HEK293T (cell line): ENCODE data around the gene MMP17.

Experiments
- CTCF ChIA-PET: fragments of 350-600 bp; formaldehyde crosslinking; extraction: SDS; loops from one replicate; lab custom pipeline; 2021; ENCODE audit warnings: antibody characterized with exemption, inconsistent platforms; lab: Yijun Ruan, JAX
- POLR2A ChIA-PET: fragments of 350-600 bp; formaldehyde crosslinking; extraction: SDS; loops from one replicate; lab custom pipeline; 2020; ENCODE audit warnings: antibody characterized with exemption, inconsistent platforms; lab: Yijun Ruan, JAX
- DNase-seq: peaks from one replicate; pipeline ENCODE4 v3.0.0; 2012; ENCODE audit warnings: mixed read lengths; ENCODE audit errors: extremely low spot score
- ARNT ChIP-seq: fragments of 450-650 bp; IDR thresholded peaks from 2 replicates; pipeline ENCODE4 v1.6.1; 2017; ENCODE audit warnings: mild to moderate bottlenecking
- BHLHE40 ChIP-seq: fragments of 450-650 bp; IDR thresholded peaks from 2 replicates; pipeline ENCODE4 v1.6.1; 2016; ENCODE audit warnings: mild to moderate bottlenecking, moderate library complexity, borderline replicate concordance
- CTBP1 ChIP-seq: fragments of 450-650 bp; IDR thresholded peaks from 2 replicates; pipeline ENCODE4 v1.6.1; 2016; ENCODE audit warnings: borderline replicate concordance
- ELF4 ChIP-seq: fragments of 450-650 bp; IDR thresholded peaks from 2 replicates; pipeline ENCODE4 v1.6.1; 2017; ENCODE audit warnings: antibody characterized with exemption
- FOXA1 ChIP-seq: fragments of 450-650 bp; IDR thresholded peaks from 2 replicates; pipeline ENCODE4 v1.6.1; 2016; ENCODE audit warnings: mild to moderate bottlenecking
- FOXK2 ChIP-seq: fragments of 450-650 bp; IDR thresholded peaks from 2 replicates; pipeline ENCODE4 v1.6.1; 2016; ENCODE audit warnings: mild to moderate bottlenecking
- FOXM1 ChIP-seq: fragments of 450-650 bp; IDR thresholded peaks from 2 replicates; pipeline ENCODE4 v1.6.1; 2017; ENCODE audit warnings: mild to moderate bottlenecking, borderline replicate concordance
- HDGF ChIP-seq: fragments of 450-650 bp; IDR thresholded peaks from 2 replicates; pipeline ENCODE4 v1.6.1; 2017; ENCODE audit warnings: antibody characterized with exemption, borderline replicate concordance
- L3MBTL2 ChIP-seq: fragments of 450-650 bp; conservative IDR thresholded peaks from 2 replicates; pipeline ENCODE4 v1.6.1; 2016; ENCODE audit warnings: mild to moderate bottlenecking
- LEF1 ChIP-seq: fragments of 450-650 bp; IDR thresholded peaks from 2 replicates; pipeline ENCODE4 v1.6.1; 2017; ENCODE audit warnings: mild to moderate bottlenecking, borderline replicate concordance
- NFRKB ChIP-seq: fragments of 450-650 bp; IDR thresholded peaks from 2 replicates; pipeline ENCODE4 v1.6.1; 2016; ENCODE audit warnings: mild to moderate bottlenecking, moderate library complexity
- SP1 ChIP-seq: fragments of 450-650 bp; IDR thresholded peaks from 2 replicates; pipeline ENCODE4 v1.6.1; 2017
- SUZ12 ChIP-seq: fragments of 450-650 bp; IDR thresholded peaks from 2 replicates; pipeline ENCODE4 v1.6.1; 2016; ENCODE audit warnings: mild to moderate bottlenecking
- TARDBP ChIP-seq: fragments of 450-650 bp; IDR thresholded peaks from 2 replicates; pipeline ENCODE4 v1.6.1; 2016
- ZNF384 ChIP-seq: fragments of 450-650 bp; IDR thresholded peaks from 2 replicates; pipeline ENCODE4 v1.6.1; 2016
- TF ChIP-seq, protein P1 (sequence below): fragments of 450-650 bp; IDR thresholded peaks from 2 replicates; pipeline ENCODE4 v1.6.1; 2016

MMP17 gene

DNA sequence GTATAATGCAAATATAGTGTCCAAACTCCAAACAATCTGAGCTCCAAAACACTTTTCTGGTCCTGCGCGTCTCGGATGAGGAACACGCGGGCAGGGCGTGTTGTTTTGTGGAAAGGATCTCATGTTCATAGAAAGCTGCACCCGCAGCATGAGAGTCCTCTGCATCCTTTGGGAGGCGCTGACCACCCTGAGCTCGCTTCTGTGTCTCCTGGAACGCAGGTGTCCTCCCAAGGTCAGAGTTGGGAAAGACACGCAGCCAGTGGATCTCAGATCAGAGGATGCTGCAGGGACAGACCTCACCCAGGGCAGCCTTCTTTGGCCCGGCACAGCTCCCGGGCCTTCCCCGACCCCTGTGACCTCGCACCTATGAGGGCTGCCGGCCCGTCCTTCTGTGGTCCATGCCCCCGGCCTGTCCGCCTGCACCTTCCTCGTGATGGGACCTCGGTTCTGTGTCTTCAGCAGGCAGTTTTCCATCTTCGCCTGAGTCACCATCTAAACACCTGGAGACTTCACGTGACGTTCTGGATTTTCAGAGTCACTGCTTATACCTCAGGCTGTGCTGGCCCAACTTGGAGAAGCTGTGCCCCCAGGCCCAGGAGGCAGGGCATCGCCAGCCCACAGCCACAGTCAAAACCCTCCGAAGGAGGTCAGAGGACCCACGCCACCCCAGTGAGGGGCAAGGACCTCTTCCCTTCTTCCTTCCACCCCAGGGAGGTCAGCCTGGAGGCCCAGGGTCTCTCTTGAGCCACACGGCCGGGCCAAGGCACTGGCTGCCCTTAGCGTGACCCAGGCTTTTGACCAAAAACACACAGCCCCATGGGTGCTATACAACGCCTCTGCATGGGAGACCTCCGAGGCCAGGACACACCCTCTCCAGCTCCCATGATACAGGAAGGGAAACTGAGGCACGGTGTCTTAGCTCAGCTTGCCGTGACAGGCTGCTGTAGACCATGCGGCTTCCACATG is 25.9 kb downstream of the MMP17 start:
- no peak for DNase-seq
- CTCF ChIA-PET = no interaction called here
- TF ChIP-seq L3MBTL2 (no peak), CTBP1 (no peak)
- POLR2A ChIA-PET = no interaction called here

DNA sequence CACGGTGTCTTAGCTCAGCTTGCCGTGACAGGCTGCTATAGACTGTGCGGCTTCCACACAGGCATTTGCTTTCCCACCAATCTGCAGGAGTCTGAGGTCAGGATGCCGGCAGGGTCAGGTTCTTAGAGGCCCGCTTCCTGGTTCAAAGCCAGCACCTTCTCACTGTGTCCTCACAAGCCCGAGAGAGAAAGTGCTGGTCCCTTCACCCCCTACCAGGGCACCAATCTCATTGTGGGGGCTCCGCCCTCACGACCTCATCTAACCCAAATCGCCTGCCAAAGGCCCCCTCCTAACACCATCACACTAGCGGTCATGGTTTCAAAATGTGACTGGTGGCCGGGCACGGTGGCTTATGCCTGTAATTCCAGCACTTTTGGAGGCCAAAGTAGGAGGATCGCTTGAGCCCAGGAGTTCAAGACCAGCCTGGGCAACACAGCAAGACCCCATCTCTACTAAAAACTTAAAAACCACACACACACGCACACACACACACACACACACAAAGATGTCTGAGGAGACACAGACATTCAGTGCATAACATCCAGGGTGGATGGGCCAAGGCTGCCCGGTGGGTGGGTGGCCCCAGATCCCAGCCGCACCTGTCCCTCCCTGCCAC is 26.8 kb downstream of the MMP17 start:
- TF ChIP-seq SP1 (no peak), BHLHE40 (no peak), FOXA1 (no peak), FOXK2 (no peak), FOXM1 (no peak), HDGF (no peak), ELF4 (no peak), L3MBTL2 (no peak), ARNT (no peak), NFRKB (no peak), CTBP1 (no peak), SUZ12 (no peak), ZNF384 (no peak), TARDBP (no peak), LEF1 (no peak)
- TF ChIP-seq, protein P1, sequence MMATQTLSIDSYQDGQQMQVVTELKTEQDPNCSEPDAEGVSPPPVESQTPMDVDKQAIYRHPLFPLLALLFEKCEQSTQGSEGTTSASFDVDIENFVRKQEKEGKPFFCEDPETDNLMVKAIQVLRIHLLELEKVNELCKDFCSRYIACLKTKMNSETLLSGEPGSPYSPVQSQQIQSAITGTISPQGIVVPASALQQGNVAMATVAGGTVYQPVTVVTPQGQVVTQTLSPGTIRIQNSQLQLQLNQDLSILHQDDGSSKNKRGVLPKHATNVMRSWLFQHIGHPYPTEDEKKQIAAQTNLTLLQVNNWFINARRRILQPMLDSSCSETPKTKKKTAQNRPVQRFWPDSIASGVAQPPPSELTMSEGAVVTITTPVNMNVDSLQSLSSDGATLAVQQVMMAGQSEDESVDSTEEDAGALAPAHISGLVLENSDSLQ = no peak
- POLR2A ChIA-PET = no interaction called here
- CTCF ChIA-PET = no interaction called here
- DNase-seq = no peak

DNA sequence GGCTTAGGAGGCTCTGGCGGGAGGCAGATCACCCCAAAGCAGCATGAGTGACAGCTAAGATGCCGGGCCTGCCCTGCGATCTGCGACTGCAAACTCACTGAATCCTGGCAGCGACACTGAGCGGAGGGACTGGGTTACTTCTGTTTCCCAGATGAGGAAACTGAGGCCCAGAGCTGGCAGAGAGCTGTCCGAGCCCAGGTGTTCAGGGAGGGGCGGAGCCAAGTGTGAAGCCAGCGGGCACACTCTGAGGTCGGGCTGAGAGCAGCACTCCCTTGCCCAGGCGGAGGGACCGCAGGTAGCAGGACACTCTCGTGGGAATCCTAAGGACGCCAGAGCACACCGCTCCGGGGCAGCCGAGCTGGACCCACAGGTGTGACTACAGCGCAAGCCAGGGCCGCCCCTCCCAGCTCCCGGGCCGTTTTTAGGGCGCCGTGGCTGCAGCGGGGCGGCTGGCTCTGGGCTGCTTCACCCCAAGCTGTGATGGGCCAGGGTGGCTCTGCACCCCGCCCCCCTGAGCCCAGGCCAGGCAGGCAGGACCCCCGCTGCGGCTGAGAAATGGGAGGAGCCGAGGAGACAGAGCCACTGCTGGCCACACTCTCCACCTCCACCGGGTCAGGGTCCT is 27.4 kb downstream of the MMP17 start:
- DNase-seq = no peak
- TF ChIP-seq, protein P1 = peak; percentile 10; the same call in 1 of the 2 replicates
- TF ChIP-seq TARDBP = no peak
- ChIA-PET POLR2A (no interaction called here), CTCF (no interaction called here)

DNA sequence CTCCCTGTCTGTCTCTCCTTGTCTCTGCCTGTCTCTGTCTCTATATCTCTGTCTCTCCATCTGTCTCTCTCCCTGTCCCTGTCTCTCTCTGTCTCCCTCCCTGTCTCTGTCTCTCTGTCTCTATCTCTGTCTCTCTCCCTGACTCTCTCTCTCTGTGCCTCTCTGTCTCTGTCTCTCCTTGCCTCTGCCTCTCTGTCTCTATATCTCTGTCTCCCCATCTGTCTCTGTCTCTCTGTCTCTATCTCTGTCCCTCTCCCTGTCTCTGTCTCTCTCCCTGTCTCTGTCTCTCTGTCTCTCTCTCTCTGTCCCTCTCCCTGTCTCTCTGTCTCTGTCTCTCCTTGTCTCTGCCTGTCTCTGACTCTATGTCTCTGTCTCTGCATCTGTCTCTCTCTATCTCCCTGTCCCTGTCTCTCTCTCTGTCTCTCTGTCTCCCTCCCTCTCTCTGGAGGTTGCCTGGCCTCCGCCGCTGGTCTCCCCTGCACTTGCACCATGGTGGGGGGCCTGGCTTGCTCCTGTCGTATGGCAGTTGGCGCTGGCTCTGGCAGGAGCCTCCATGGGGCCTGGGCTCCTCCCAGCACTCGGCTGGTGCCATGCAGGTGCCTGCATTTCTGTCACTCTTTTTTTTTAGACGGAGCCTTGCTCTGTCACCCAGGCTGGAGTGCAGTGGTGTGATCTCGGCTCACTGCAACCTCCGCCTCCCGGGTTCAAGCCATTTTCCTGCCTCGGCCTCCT is 28.3 kb downstream of the MMP17 start:
- CTCF ChIA-PET = no interaction called here
- DNase-seq = no peak
- no peak for TF ChIP-seq FOXM1
- TF ChIP-seq FOXA1 = no peak
- TF ChIP-seq LEF1 = no peak
- TF ChIP-seq TARDBP = no peak
- TF ChIP-seq, protein P1 = no peak
- TF ChIP-seq L3MBTL2 = no peak
- no peak for TF ChIP-seq SP1
- no peak for TF ChIP-seq ARNT
- no peak for TF ChIP-seq HDGF
- TF ChIP-seq NFRKB = no peak
- no peak for TF ChIP-seq SUZ12
- no peak for TF ChIP-seq FOXK2
- TF ChIP-seq ZNF384 = no peak
- TF ChIP-seq CTBP1 = no peak; the same call in 1 of the 2 replicates
- no peak for TF ChIP-seq BHLHE40
- no peak for TF ChIP-seq ELF4
- POLR2A ChIA-PET = no interaction called here

DNA sequence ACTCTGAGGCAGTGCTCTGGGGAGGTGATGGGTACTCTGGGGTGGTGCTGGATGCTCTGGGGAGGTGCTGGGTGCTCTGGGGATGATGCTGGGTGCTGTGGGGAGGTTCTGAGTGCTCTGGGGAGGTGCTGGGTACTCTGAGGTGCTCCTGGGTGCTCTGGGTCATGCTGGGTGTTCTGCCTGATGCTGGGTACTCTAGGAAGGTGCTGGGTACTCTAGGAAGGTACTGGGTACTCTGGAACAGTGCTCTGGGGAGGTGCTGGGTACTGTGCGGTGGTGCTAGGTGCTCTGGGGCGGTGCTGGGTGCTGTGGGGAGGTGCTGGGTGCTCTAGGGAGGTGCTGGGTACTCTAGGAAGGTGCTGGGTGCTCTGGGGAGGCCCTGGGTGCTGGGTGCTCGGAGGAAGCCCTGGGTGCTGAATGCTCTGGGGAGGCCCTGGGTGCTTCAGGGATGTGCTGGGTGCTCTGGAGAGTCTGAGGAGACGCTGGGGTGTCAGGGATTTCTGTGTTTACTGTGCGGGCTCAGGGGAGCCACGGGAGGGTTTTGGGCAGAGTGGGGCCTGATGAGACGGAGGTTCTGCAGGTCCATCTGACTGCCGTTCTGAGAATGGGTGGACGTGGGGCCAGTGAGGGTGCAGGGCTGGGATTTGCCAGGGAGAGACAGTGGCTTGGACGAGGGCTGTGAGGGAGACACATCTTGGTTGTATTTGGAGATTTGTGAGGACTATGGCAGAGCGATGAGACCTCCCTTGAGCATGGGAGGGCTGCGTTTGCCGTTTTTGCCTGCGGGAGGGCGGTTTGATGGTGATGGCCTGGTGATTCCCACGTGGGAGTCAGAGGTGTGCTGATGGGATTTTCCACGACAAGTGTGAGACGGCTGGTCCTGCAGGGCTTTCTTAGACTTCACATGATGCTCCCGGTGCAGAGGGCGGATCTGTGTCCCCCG is 30.0 kb downstream of the MMP17 start:
- no peak for DNase-seq
- ChIA-PET POLR2A (no interaction called here), CTCF (no interaction called here)
- TF ChIP-seq, protein P1 = no peak
- TF ChIP-seq FOXM1 = no peak
- no peak for TF ChIP-seq L3MBTL2
